ENCODE results near the gene LENEP. TPM values are rescaled to one million over a fixed set of nuclear protein-coding genes. Genes with fewer than 3 reads are reported as not detected.

LENEP gene
- total and polyA plus RNA-seq, 2 of the 8 experiments (the other 6 are each of a cell fraction or from before 2014, with no cell fraction given) = 1.3 TPM; not detected in 1

GRCh38 chr1:154952664-154953063 lies 40.7 kb upstream of the LENEP start:
- H4K20me1 ChIP-seq (replicated peaks in 1 of 2; ENCODE audit: control insufficient read depth in 1 of 2, insufficient read depth in 2 of 2, low read length in 2 of 2) = peaks cover 1 to 8% of the 10 kb centered on the region in 2 experiments
- H2BK5ac ChIP-seq (ENCODE audit: low read depth, low read length) = no peak overlapping the region
- no peak overlapping the region for H2BK20ac ChIP-seq (ENCODE audit: low read length)
- no peak overlapping the region for H3K9ac ChIP-seq (replicated peaks in 1 of 4; ENCODE audit: extremely low read depth in 1 of 4, low read depth in 3 of 4, low read length in 3 of 4)
- no peak overlapping the region for H3K4me3 ChIP-seq (ENCODE audit: extremely low read depth in 1 of 4, insufficient read depth in 2 of 4, low read depth in 3 of 4, low read length in 4 of 4)
- peaks cover 0 to 4% (median 0%) of the 10 kb centered on the region in 4 experiments; a peak in 1 of 8 replicates for H3K36me3 ChIP-seq (ENCODE audit: control insufficient read depth in 2 of 4, insufficient read depth in 4 of 4, low read length in 3 of 4)
- DNase-seq (ENCODE audit: low read depth in 1 of 2, low spot score in 2 of 2) = no peak
- H4K5ac ChIP-seq (ENCODE audit: insufficient read length, low read depth, low read length) = no peak overlapping the region
- H2BK15ac ChIP-seq (ENCODE audit: low read length) = no peak overlapping the region
- H3K14ac ChIP-seq (ENCODE audit: insufficient read length) = no peak overlapping the region
- peaks cover 0 to 28% (median 8%) of the 10 kb centered on the region in 4 experiments; a peak in 6 of 7 replicates for H3K4me1 ChIP-seq (replicated peaks in 1 of 4; ENCODE audit: control insufficient read depth in 3 of 4, insufficient read depth in 4 of 4, low read length in 3 of 4)
- no peak overlapping the region for H3K27ac ChIP-seq (ENCODE audit: low read depth, low read length)
- TF ChIP-seq BACH1 (IDR thresholded peaks at IDR 0.05; ENCODE audit: low read length) (no peak), CHD1 (IDR thresholded peaks at IDR 0.05; ENCODE audit: low read depth, low read length) (no peak), EP300 (IDR thresholded peaks at IDR 0.05; ENCODE audit: borderline replicate concordance in 1 of 2, low read depth in 2 of 2, low read length in 2 of 2) (no peak), BRCA1 (IDR thresholded peaks at IDR 0.05; ENCODE audit: low read depth, low read length) (no peak), CEBPB (IDR thresholded peaks at IDR 0.05; ENCODE audit: low read depth, low read length) (no peak), ZNF274 (IDR thresholded peaks at IDR 0.05; ENCODE audit: borderline replicate concordance, extremely low read depth, low read length) (no peak), POU5F1 (IDR thresholded peaks at IDR 0.05; ENCODE audit: low read depth, low read length) (no peak), SP4 (IDR thresholded peaks at IDR 0.05; ENCODE audit: low read length) (no peak), TCF12 (IDR thresholded peaks at IDR 0.05; ENCODE audit: low read depth, low read length) (no peak), MAFK (IDR thresholded peaks at IDR 0.05; ENCODE audit: low read depth, low read length) (no peak)
- no peak overlapping the region for H2BK120ac ChIP-seq (replicated peaks; ENCODE audit: low read depth, low read length)
- no peak overlapping the region for H3K56ac ChIP-seq (replicated peaks; ENCODE audit: insufficient read length, low read depth, low read length)
- no peak overlapping the region for H3K4ac ChIP-seq (replicated peaks; ENCODE audit: insufficient read length, low read depth, low read length)
- no peak overlapping the region for H3K18ac ChIP-seq (ENCODE audit: extremely low read depth, low read length)
- 91% methylated on average over 6 of the region's 6 CpGs; no CpG with 5 or more reads in 1 of the 2 experiments for WGBS, 2 experiments (ENCODE audit: extremely low coverage in 1 of 2, insufficient coverage in 1 of 2, insufficient read length in 1 of 2, insufficient replicate concordance in 2 of 2, low coverage in 1 of 2, low lambda C conversion rate in 2 of 2, missing lambda C conversion rate in 1 of 2)
- no peak overlapping the region for H2BK12ac ChIP-seq (ENCODE audit: low read depth, low read length)
- H3K27me3 ChIP-seq (replicated peaks in 1 of 4; ENCODE audit: control insufficient read depth in 3 of 4, extremely low read depth in 1 of 4, insufficient read depth in 3 of 4, low read length in 3 of 4) = no peaks in the 10 kb centered on the region; a peak in 2 of 7 replicates
- no peak overlapping the region for H4K91ac ChIP-seq (replicated peaks; ENCODE audit: insufficient read length, low read length)
- no peaks in the 10 kb centered on the region for H3K9me3 ChIP-seq (ENCODE audit: insufficient read depth in 2 of 2, low read depth in 1 of 2, low read length in 1 of 2)
- no peak overlapping the region for H3K4me2 ChIP-seq (ENCODE audit: insufficient read depth in 1 of 2, low read depth in 2 of 2, low read length in 2 of 2)
- H3K79me1 ChIP-seq (ENCODE audit: low read depth, low read length) = 0 out of 2 replicates have a peak, but pooled peaks cover 6% of the 10 kb centered on the region
- CTCF ChIA-PET (ENCODE audit: partially characterized antibody) = interaction anchor here (0.8 to 9.8 kb wide), 6 partner anchors 18 to 180 kb away, joined by 3 to 132 read pairs (median 4); partner anchors contain the start of genes LENEP and SHC1
- H2AK5ac ChIP-seq (ENCODE audit: low read depth, low read length) = no peak overlapping the region
- FAIRE-seq = no peak
- POLR2A ChIA-PET (ENCODE audit: partially characterized antibody) = interaction anchor here (0.8 to 18.6 kb wide), 7 partner anchors 9 to 31 kb away, joined by 3 to 662 read pairs (median 7); partner anchors contain the start of genes CKS1B, FLAD1, LENEP and PMVK
- H3K23me2 ChIP-seq (ENCODE audit: low read depth, low read length) = peaks cover 5% of the 10 kb centered on the region
- H3K79me2 ChIP-seq (ENCODE audit: control insufficient read depth in 1 of 2, insufficient read depth in 2 of 2, low read length in 2 of 2) = peaks cover 0 to 3% of the 10 kb centered on the region in 2 experiments; a peak in 2 of 4 replicates
- H2AFZ ChIP-seq (ENCODE audit: low read length) = no peak overlapping the region
- no peak overlapping the region for H4K8ac ChIP-seq (ENCODE audit: extremely low read depth, insufficient read depth, low read length)
- no peak overlapping the region for H3K23ac ChIP-seq (ENCODE audit: insufficient read length)
